HEK293 (cell line): ENCODE results near the gene SERPINH1.

ENCODE experiments used
- HOXA7 ChIP-seq: sonication (generic); formaldehyde crosslinking; IDR thresholded peaks from 2 replicates; pipeline ENCODE4 v1.8.1; 2022; ENCODE audit warnings: missing genetic modification reagents, borderline replicate concordance
- INSM2 ChIP-seq: fragments of 450-650 bp; formaldehyde crosslinking; IDR thresholded peaks from 2 replicates; pipeline ENCODE4 v1.5.1; 2016; ENCODE audit warnings: missing biosample characterization, missing genetic modification characterization
- MYNN ChIP-seq: fragments of 450-650 bp; formaldehyde crosslinking; IDR thresholded peaks from 2 replicates; pipeline ENCODE4 v1.5.1; 2016; ENCODE audit warnings: missing biosample characterization, missing genetic modification characterization, borderline replicate concordance
- OVOL3 ChIP-seq: fragments of 450-650 bp; formaldehyde crosslinking; IDR thresholded peaks from 2 replicates; pipeline ENCODE4 v1.5.1; 2016; ENCODE audit warnings: missing biosample characterization, missing genetic modification characterization
- WT1 ChIP-seq: fragments of 450-650 bp; formaldehyde crosslinking; IDR thresholded peaks from 2 replicates; pipeline ENCODE4 v1.5.1; 2016; ENCODE audit warnings: missing biosample characterization, missing genetic modification characterization
- ZBTB17 ChIP-seq: fragments of 450-650 bp; formaldehyde crosslinking; IDR thresholded peaks from 2 replicates; pipeline ENCODE4 v1.5.1; 2016; ENCODE audit warnings: missing biosample characterization, missing genetic modification characterization
- ZBTB21 ChIP-seq: fragments of 450-650 bp; formaldehyde crosslinking; IDR thresholded peaks from 2 replicates; pipeline ENCODE4 v1.5.1; 2017; ENCODE audit warnings: missing biosample characterization, missing genetic modification characterization
- ZFP69B ChIP-seq: fragments of 450-650 bp; formaldehyde crosslinking; IDR thresholded peaks from 2 replicates; pipeline ENCODE4 v1.5.1; 2016; ENCODE audit warnings: missing biosample characterization, missing genetic modification characterization
- ZIC2 ChIP-seq: fragments of 450-650 bp; formaldehyde crosslinking; IDR thresholded peaks from 2 replicates; pipeline ENCODE4 v1.5.1; 2016; ENCODE audit warnings: missing biosample characterization, missing genetic modification characterization
- ZNF114 ChIP-seq: fragments of 450-650 bp; formaldehyde crosslinking; IDR thresholded peaks from 2 replicates; pipeline ENCODE4 v1.5.0; 2017; ENCODE audit warnings: missing biosample characterization, missing genetic modification characterization
- ZNF23 ChIP-seq: fragments of 450-650 bp; formaldehyde crosslinking; IDR thresholded peaks from 2 replicates; pipeline ENCODE4 v1.5.1; 2016; ENCODE audit warnings: missing biosample characterization, missing genetic modification characterization, borderline replicate concordance
- ZNF24 ChIP-seq: fragments of 450-650 bp; formaldehyde crosslinking; IDR thresholded peaks from 2 replicates; pipeline ENCODE4 v1.5.1; 2016; ENCODE audit warnings: missing biosample characterization, missing genetic modification characterization
- ZNF302 ChIP-seq: fragments of 450-650 bp; formaldehyde crosslinking; IDR thresholded peaks from 2 replicates; pipeline ENCODE4 v1.5.1; 2016; ENCODE audit warnings: missing biosample characterization, missing genetic modification characterization, low read depth
- ZNF324 ChIP-seq: fragments of 450-650 bp; formaldehyde crosslinking; IDR thresholded peaks from 2 replicates; pipeline ENCODE4 v1.5.1; 2016; ENCODE audit warnings: missing biosample characterization, missing genetic modification characterization
- ZNF510 ChIP-seq: fragments of 450-650 bp; formaldehyde crosslinking; IDR thresholded peaks from 2 replicates; pipeline ENCODE4 v1.5.1; 2018; ENCODE audit warnings: mild to moderate bottlenecking, missing genetic modification characterization, missing biosample characterization; ENCODE audit not compliant: insufficient replicate concordance
- TF ChIP-seq, protein P1 (sequence below): fragments of 450-650 bp; formaldehyde crosslinking; IDR thresholded peaks from 2 replicates; pipeline ENCODE4 v1.5.1; 2016; ENCODE audit warnings: missing biosample characterization, missing genetic modification characterization, borderline replicate concordance
- TF ChIP-seq, protein P2 (sequence below): fragments of 450-650 bp; formaldehyde crosslinking; IDR thresholded peaks from 2 replicates; pipeline ENCODE4 v1.5.1; 2016; ENCODE audit warnings: missing biosample characterization, missing genetic modification characterization
- TF ChIP-seq, protein P3 (sequence below): fragments of 450-650 bp; formaldehyde crosslinking; IDR thresholded peaks from 2 replicates; pipeline ENCODE4 v1.5.1; 2016; ENCODE audit warnings: missing biosample characterization, missing genetic modification characterization
- TF ChIP-seq, protein P4 (sequence below): fragments of 450-650 bp; formaldehyde crosslinking; IDR thresholded peaks from 2 replicates; pipeline ENCODE4 v1.5.1; 2016; ENCODE audit warnings: missing biosample characterization, missing genetic modification characterization, low read depth

The SERPINH1 gene

DNA sequence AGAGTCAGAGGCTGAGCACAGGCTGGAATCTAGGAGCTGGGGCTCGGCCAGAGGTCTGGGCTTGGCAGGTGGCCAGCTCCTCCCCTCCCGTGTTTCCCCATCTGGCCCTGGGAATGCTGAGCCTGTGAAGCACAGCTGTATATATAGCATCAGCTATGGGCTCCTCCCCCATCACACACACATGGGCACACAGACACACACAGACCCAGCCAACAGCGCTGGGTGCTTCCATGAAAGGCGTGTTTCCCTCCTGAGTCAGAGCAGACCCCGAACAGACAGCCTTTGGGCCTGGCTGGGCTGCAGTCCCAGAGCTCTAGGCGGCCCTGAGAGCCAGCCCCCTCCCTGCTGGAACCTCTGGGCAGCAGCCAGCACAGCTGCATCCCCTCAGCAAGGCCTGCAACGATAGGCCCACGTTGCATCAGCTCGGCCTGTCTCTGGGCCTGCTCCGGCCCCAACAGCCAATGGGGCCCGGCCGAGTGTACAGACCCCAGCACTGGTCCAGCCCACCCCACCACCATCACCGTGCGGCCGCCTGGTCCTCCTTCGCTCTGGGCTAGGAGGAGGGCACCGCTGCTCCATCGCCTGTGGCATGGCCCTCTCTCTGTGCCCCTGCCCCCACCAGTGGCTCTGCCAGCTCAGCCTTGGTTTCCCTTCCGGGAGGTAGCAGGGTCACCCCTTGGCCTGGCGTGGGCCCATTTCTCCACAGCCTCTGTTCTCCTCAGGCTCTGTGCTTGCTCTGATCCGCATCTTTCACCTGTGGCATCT lies 7.6 kb upstream of the SERPINH1 start (continued):
- TF ChIP-seq, protein P1, sequence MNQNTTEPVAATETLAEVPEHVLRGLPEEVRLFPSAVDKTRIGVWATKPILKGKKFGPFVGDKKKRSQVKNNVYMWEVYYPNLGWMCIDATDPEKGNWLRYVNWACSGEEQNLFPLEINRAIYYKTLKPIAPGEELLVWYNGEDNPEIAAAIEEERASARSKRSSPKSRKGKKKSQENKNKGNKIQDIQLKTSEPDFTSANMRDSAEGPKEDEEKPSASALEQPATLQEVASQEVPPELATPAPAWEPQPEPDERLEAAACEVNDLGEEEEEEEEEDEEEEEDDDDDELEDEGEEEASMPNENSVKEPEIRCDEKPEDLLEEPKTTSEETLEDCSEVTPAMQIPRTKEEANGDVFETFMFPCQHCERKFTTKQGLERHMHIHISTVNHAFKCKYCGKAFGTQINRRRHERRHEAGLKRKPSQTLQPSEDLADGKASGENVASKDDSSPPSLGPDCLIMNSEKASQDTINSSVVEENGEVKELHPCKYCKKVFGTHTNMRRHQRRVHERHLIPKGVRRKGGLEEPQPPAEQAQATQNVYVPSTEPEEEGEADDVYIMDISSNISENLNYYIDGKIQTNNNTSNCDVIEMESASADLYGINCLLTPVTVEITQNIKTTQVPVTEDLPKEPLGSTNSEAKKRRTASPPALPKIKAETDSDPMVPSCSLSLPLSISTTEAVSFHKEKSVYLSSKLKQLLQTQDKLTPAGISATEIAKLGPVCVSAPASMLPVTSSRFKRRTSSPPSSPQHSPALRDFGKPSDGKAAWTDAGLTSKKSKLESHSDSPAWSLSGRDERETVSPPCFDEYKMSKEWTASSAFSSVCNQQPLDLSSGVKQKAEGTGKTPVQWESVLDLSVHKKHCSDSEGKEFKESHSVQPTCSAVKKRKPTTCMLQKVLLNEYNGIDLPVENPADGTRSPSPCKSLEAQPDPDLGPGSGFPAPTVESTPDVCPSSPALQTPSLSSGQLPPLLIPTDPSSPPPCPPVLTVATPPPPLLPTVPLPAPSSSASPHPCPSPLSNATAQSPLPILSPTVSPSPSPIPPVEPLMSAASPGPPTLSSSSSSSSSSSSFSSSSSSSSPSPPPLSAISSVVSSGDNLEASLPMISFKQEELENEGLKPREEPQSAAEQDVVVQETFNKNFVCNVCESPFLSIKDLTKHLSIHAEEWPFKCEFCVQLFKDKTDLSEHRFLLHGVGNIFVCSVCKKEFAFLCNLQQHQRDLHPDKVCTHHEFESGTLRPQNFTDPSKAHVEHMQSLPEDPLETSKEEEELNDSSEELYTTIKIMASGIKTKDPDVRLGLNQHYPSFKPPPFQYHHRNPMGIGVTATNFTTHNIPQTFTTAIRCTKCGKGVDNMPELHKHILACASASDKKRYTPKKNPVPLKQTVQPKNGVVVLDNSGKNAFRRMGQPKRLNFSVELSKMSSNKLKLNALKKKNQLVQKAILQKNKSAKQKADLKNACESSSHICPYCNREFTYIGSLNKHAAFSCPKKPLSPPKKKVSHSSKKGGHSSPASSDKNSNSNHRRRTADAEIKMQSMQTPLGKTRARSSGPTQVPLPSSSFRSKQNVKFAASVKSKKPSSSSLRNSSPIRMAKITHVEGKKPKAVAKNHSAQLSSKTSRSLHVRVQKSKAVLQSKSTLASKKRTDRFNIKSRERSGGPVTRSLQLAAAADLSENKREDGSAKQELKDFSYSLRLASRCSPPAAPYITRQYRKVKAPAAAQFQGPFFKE: no peak
- TF ChIP-seq HOXA7 (CRISPR knock-in tag) (no peak), WT1 (tag by site-specific recombination) (no peak), ZNF114 (tag by site-specific recombination) (no peak), ZNF510 (tag by site-specific recombination) (no peak), ZNF302 (tag by site-specific recombination) (no peak), ZIC2 (peak; percentile 37; the same call in 1 of the 2 replicates), INSM2 (no peak), ZNF324 (tag by site-specific recombination) (peak; percentile 55; the same call in 1 of the 2 replicates), ZNF23 (tag by site-specific recombination) (no peak), ZNF24 (tag by site-specific recombination) (peak; percentile 54; the same call in 1 of the 2 replicates), MYNN (tag by site-specific recombination) (no peak), OVOL3 (tag by site-specific recombination) (no peak), ZFP69B (tag by site-specific recombination) (0 out of 2 replicates have a peak, but pooled peaks have one; percentile 33), ZBTB17 (peak; percentile 69), ZBTB21 (tag by site-specific recombination) (no peak)
- TF ChIP-seq, protein P2, sequence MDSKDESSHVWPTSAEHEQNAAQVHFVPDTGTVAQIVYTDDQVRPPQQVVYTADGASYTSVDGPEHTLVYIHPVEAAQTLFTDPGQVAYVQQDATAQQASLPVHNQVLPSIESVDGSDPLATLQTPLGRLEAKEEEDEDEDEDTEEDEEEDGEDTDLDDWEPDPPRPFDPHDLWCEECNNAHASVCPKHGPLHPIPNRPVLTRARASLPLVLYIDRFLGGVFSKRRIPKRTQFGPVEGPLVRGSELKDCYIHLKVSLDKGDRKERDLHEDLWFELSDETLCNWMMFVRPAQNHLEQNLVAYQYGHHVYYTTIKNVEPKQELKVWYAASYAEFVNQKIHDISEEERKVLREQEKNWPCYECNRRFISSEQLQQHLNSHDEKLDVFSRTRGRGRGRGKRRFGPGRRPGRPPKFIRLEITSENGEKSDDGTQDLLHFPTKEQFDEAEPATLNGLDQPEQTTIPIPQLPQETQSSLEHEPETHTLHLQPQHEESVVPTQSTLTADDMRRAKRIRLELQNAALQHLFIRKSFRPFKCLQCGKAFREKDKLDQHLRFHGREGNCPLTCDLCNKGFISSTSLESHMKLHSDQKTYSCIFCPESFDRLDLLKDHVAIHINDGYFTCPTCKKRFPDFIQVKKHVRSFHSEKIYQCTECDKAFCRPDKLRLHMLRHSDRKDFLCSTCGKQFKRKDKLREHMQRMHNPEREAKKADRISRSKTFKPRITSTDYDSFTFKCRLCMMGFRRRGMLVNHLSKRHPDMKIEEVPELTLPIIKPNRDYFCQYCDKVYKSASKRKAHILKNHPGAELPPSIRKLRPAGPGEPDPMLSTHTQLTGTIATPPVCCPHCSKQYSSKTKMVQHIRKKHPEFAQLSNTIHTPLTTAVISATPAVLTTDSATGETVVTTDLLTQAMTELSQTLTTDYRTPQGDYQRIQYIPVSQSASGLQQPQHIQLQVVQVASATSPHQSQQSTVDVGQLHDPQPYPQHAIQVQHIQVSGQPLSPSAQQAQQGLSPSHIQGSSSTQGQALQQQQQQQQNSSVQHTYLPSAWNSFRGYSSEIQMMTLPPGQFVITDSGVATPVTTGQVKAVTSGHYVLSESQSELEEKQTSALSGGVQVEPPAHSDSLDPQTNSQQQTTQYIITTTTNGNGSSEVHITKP (tag by site-specific recombination): peak; percentile 83
- TF ChIP-seq, protein P3, sequence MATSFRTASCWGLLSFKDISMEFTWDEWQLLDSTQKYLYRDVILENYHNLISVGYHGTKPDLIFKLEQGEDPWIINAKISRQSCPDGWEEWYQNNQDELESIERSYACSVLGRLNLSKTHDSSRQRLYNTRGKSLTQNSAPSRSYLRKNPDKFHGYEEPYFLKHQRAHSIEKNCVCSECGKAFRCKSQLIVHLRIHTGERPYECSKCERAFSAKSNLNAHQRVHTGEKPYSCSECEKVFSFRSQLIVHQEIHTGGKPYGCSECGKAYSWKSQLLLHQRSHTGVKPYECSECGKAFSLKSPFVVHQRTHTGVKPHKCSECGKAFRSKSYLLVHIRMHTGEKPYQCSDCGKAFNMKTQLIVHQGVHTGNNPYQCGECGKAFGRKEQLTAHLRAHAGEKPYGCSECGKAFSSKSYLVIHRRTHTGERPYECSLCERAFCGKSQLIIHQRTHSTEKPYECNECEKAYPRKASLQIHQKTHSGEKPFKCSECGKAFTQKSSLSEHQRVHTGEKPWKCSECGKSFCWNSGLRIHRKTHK (tag by site-specific recombination): no peak
- TF ChIP-seq, protein P4, sequence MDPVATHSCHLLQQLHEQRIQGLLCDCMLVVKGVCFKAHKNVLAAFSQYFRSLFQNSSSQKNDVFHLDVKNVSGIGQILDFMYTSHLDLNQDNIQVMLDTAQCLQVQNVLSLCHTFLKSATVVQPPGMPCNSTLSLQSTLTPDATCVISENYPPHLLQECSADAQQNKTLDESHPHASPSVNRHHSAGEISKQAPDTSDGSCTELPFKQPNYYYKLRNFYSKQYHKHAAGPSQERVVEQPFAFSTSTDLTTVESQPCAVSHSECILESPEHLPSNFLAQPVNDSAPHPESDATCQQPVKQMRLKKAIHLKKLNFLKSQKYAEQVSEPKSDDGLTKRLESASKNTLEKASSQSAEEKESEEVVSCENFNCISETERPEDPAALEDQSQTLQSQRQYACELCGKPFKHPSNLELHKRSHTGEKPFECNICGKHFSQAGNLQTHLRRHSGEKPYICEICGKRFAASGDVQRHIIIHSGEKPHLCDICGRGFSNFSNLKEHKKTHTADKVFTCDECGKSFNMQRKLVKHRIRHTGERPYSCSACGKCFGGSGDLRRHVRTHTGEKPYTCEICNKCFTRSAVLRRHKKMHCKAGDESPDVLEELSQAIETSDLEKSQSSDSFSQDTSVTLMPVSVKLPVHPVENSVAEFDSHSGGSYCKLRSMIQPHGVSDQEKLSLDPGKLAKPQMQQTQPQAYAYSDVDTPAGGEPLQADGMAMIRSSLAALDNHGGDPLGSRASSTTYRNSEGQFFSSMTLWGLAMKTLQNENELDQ (tag by site-specific recombination): no peak
